Prostate gland (tissue), 2 donors: Measurements from ENCODE around the gene RAPGEF3. TPM values are rescaled to one million over a fixed set of nuclear protein-coding genes. Genes with fewer than 3 reads are reported as not detected.

ENCODE experiments used
- DNase-seq: peaks from one replicate; pipeline ENCODE4 v3.0.0-alpha.2; 2019; ENCODE audit warnings: low spot score
- H3K27ac ChIP-seq, 2 donors: fragments of 200-600 bp; sonication (generic); 2 replicates each; pipeline ENCODE4 v1.5.1; 2017 to 2019
- H3K27me3 ChIP-seq: fragments of 200-600 bp; sonication (generic); replicated peaks from 2 replicates; pipeline ENCODE4 v1.5.1; 2019; ENCODE audit not compliant: insufficient read depth
- H3K36me3 ChIP-seq, 2 donors: fragments of 200-600 bp; sonication (generic); 1 replicate in 1 of 2; 2 replicates in 1 of 2; pipeline versions ENCODE4 v1.5.1 to v1.8.1; 2017 to 2019
- H3K4me1 ChIP-seq: fragments of 200-600 bp; sonication (generic); replicated peaks from 2 replicates; pipeline ENCODE4 v1.5.1; 2019
- H3K4me3 ChIP-seq, 2 donors: fragments of 200-600 bp; sonication (generic); 2 replicates each; pipeline ENCODE4 v1.5.1; 2017 to 2019
- H3K9me3 ChIP-seq: fragments of 200-600 bp; sonication (generic); 2 replicates; pipeline ENCODE4 v1.5.1; 2017
- POLR2A ChIP-seq: fragments of 450-650 bp; IDR thresholded peaks from one replicate; pipeline ENCODE4 v1.6.1; 2016; ENCODE audit warnings: antibody characterized with exemption, mild to moderate bottlenecking
- POLR2AphosphoS5 ChIP-seq: sonication (generic); formaldehyde crosslinking; IDR thresholded peaks from one replicate; pipeline ENCODE4 v1.6.1; 2017; ENCODE audit warnings: antibody characterized with exemption
- WGBS: methylation state at CpG from one replicate; pipeline ENCODE4 v1.1.5; 2018; 5-methylcytosine and 5-hydroxymethylcytosine counted together
- intact Hi-C: fragments of 100-400 bp; cut with DNase I; formaldehyde crosslinking; loops from one replicate; pipeline ENCODE4 v1.14.2; 2022
- total RNA-seq, 2 donors: library from RNA; depleted of rRNA; stranded (reverse); fragments of >200 nt; gene quantifications; one replicate each; pipeline ENCODE4 v1.1.0, GENCODE V29; 2016
- TF ChIP-seq, protein P1 (sequence below), 4 experiments: fragments of 200-600 bp in 2 of 4; fragments of 450-650 bp in 2 of 4; sonication (generic) in 2 of 4; IDR thresholded peaks; 1 replicate in 3 of 4; 2 replicates in 1 of 4; pipeline ENCODE4 v1.5.1; 2016 to 2019; ENCODE audit warnings: antibody characterized with exemption in 4 of 4, mild to moderate bottlenecking in 2 of 4, moderate library complexity in 2 of 4

The RAPGEF3 gene
- total RNA-seq, 2 donors from 2014 or later, result 19.1 to 28.5 TPM

DNA sequence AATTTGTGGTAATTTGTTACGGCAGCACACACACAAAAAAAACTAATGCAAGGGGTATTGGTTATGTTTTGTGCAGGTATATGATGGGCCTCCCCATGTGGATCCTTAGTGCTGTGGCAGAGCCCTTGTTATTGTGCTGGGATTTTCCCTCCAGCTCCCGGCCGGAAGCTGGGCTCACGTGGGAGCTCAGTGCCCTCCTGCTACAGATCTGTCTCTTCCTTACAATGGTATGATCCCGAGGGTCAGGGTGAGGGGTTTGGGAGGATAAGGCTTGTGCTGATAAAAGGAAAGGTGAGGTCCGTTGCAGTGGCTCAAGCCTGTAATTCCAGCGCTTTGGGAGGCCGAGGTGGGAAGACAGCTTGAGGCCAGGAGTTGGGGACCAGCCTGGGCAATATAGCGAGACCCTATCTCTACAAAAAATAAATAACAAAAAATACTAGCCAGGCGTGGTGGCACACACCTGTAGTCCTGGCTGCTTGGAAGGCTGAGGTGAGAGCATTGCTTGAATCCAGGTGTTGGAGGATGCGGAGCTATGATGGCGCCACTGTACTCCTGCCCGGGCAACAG, 13.5 kb upstream of the RAPGEF3 start:
- H3K9me3 ChIP-seq, result no peaks in the 10 kb centered on the region
- H3K4me3 ChIP-seq, result no peak overlapping the region
- H3K27me3 ChIP-seq, result no peaks in the 10 kb centered on the region
- no peaks in the 10 kb centered on the region for H3K4me1 ChIP-seq
- H3K27ac ChIP-seq, result no peak overlapping the region
- no peak for DNase-seq
- no peak for TF ChIP-seq POLR2A
- no peak for TF ChIP-seq POLR2AphosphoS5
- TF ChIP-seq, protein P1, sequence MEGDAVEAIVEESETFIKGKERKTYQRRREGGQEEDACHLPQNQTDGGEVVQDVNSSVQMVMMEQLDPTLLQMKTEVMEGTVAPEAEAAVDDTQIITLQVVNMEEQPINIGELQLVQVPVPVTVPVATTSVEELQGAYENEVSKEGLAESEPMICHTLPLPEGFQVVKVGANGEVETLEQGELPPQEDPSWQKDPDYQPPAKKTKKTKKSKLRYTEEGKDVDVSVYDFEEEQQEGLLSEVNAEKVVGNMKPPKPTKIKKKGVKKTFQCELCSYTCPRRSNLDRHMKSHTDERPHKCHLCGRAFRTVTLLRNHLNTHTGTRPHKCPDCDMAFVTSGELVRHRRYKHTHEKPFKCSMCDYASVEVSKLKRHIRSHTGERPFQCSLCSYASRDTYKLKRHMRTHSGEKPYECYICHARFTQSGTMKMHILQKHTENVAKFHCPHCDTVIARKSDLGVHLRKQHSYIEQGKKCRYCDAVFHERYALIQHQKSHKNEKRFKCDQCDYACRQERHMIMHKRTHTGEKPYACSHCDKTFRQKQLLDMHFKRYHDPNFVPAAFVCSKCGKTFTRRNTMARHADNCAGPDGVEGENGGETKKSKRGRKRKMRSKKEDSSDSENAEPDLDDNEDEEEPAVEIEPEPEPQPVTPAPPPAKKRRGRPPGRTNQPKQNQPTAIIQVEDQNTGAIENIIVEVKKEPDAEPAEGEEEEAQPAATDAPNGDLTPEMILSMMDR (IDR thresholded peaks at IDR 0.05), result no peak
- WGBS, result 84% methylated on average over 13 of the region's 13 CpGs
- no peaks in the 10 kb centered on the region for H3K36me3 ChIP-seq
- intact Hi-C loops, result loop anchor here (2.0 kb wide), 1 partner anchor 41 kb away; no protein-coding TSS in a partner anchor

GRCh38 chr12:47771304-47771703, 12.6 kb upstream of the RAPGEF3 start:
- H3K27me3 ChIP-seq, result no peaks in the 10 kb centered on the region
- no peak for DNase-seq
- intact Hi-C loops, result no loop called here
- TF ChIP-seq POLR2AphosphoS5 (no peak), POLR2A (no peak)
- TF ChIP-seq, protein P1 (IDR thresholded peaks at IDR 0.05), result no peak
- H3K27ac ChIP-seq, result no peak overlapping the region
- H3K9me3 ChIP-seq, result no peaks in the 10 kb centered on the region
- H3K36me3 ChIP-seq, result no peaks in the 10 kb centered on the region
- WGBS, result 85% methylated on average over 6 of the region's 6 CpGs
- no peak overlapping the region for H3K4me3 ChIP-seq
- no peaks in the 10 kb centered on the region for H3K4me1 ChIP-seq

DNA sequence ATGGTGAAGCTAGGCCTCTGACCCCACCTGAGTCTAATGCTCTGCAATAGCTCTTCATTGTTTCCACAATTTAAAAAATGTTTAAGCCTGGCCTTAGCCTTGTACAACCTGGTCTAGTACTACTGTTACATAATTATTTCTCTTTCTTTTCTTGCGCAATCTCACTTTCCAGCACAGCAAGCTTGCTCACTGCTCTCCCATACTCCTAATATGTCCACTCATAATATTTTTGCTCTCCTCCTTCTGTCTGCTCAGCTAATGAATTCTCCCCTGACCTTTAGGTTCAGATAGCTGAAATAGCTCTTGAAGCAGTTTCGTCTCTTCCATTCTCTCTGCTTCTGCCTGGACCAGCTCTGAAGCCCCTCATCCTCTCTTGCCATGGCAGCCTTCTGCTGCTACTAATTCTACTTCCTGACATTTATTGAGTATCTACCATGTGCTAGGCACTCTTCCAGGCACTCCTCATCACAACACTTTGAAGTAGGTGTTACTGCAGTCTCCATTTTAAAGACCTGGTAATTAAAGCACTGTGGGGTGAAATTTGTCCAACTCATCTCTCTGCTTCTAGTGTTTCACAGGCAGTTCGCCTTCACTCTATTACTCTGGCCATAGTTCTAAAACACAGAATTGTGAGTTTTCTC, 11.5 kb upstream of the RAPGEF3 start:
- intact Hi-C loops, result no loop called here
- H3K27ac ChIP-seq, result no peak overlapping the region

GRCh38 chr12:47769234-47770085, 10.8 kb upstream of the RAPGEF3 start:
- H3K36me3 ChIP-seq, result no peaks in the 10 kb centered on the region
- H3K4me3 ChIP-seq, result no peak overlapping the region
- H3K9me3 ChIP-seq, result no peaks in the 10 kb centered on the region
- no peak for DNase-seq
- H3K4me1 ChIP-seq, result no peaks in the 10 kb centered on the region
- H3K27me3 ChIP-seq, result no peaks in the 10 kb centered on the region
- intact Hi-C loops, result no loop called here
- no peak overlapping the region for H3K27ac ChIP-seq
- TF ChIP-seq POLR2AphosphoS5, result no peak
- TF ChIP-seq, protein P1 (IDR thresholded peaks at IDR 0.05), result no peak
- no peak for TF ChIP-seq POLR2A
- 91% methylated on average over 4 of the region's 4 CpGs for WGBS

More for the DNA sequence above, 11.5 kb upstream of the RAPGEF3 start:
- H3K4me1 ChIP-seq, result no peaks in the 10 kb centered on the region
- WGBS, result 77% methylated on average over 3 of the region's 3 CpGs
- DNase-seq, result no peak
- H3K27me3 ChIP-seq, result no peaks in the 10 kb centered on the region
- no peak for TF ChIP-seq POLR2A
- TF ChIP-seq, protein P1 (IDR thresholded peaks at IDR 0.05), result no peak
- no peaks in the 10 kb centered on the region for H3K9me3 ChIP-seq
- no peak overlapping the region for H3K4me3 ChIP-seq
- no peaks in the 10 kb centered on the region for H3K36me3 ChIP-seq
